Urothelium cell line (cell line): ENCODE data around the gene RAD18.

Source experiments
- DNase-seq: peaks from one replicate; pipeline ENCODE4 v3.0.0; 2011; ENCODE audit warnings: low spot score, mixed read lengths
- FAIRE-seq: peaks from 2 replicates; lab custom pipeline; 2011; peaks lifted over from hg19 to GRCh38; lab: Jason Lieb, UNC

RAD18 gene

GRCh38 chr3:8869613-8870012 is 93.7 kb downstream of the RAD18 start:
- DNase-seq = peak; percentile 93
- FAIRE-seq = no peak

- no peak for DNase-seq
Measured at GRCh38 chr3:8868996-8869395, 94.3 kb downstream of the RAD18 start.

GRCh38 chr3:8867646-8868045 is 95.6 kb downstream of the RAD18 start:
- DNase-seq (no peak), FAIRE-seq (no peak)

More at GRCh38 chr3:8868996-8869395, 94.3 kb downstream of the RAD18 start:
- FAIRE-seq = no peak

GRCh38 chr3:8865697-8866096 is 97.6 kb downstream of the RAD18 start:
- peak; percentile 88 for FAIRE-seq

GRCh38 chr3:8864402-8865350 is 98.6 kb downstream of the RAD18 start:
- FAIRE-seq (no peak), DNase-seq (no peak)

More at GRCh38 chr3:8865697-8866096, 97.6 kb downstream of the RAD18 start:
- DNase-seq = no peak

- no peak for FAIRE-seq
- no peak for DNase-seq
Measured at GRCh38 chr3:8863891-8864290, 99.4 kb downstream of the RAD18 start.

GRCh38 chr3:8857720-8858367 is 105.4 kb downstream of the RAD18 start:
- no peak for FAIRE-seq

GRCh38 chr3:8856721-8857120 is 106.6 kb downstream of the RAD18 start:
- no peak for DNase-seq
- FAIRE-seq = no peak

More at GRCh38 chr3:8857720-8858367, 105.4 kb downstream of the RAD18 start:
- DNase-seq = no peak

GRCh38 chr3:8856071-8856470 is 107.2 kb downstream of the RAD18 start:
- FAIRE-seq (no peak), DNase-seq (no peak)

- DNase-seq (no peak), FAIRE-seq (no peak)
Measured at GRCh38 chr3:8854656-8855055, 108.6 kb downstream of the RAD18 start.

- FAIRE-seq (no peak), DNase-seq (no peak)
Measured at GRCh38 chr3:8853081-8853480, 110.2 kb downstream of the RAD18 start.

- DNase-seq (no peak), FAIRE-seq (no peak)
Measured at GRCh38 chr3:8852511-8852910, 110.8 kb downstream of the RAD18 start.

GRCh38 chr3:8851703-8852102 is 111.6 kb downstream of the RAD18 start:
- no peak for FAIRE-seq
- DNase-seq = peak; percentile 41

GRCh38 chr3:8848696-8849131 is 114.6 kb downstream of the RAD18 start:
- no peak for DNase-seq
- FAIRE-seq = no peak

GRCh38 chr3:8847317-8847716 is 116.0 kb downstream of the RAD18 start:
- no peak for DNase-seq
- no peak for FAIRE-seq

GRCh38 chr3:8846176-8846575 is 117.1 kb downstream of the RAD18 start:
- DNase-seq = peak; percentile 26
- no peak for FAIRE-seq

- DNase-seq = peak; percentile 80
- FAIRE-seq = peak; percentile 58
Measured at GRCh38 chr3:8845641-8846040, 117.6 kb downstream of the RAD18 start.

- DNase-seq (no peak), FAIRE-seq (no peak)
Measured at GRCh38 chr3:8843347-8843746, 119.9 kb downstream of the RAD18 start.

GRCh38 chr3:8842293-8842692 is 121.0 kb downstream of the RAD18 start:
- FAIRE-seq = no peak
- DNase-seq = no peak

GRCh38 chr3:8841472-8841871 is 121.8 kb downstream of the RAD18 start:
- DNase-seq (no peak), FAIRE-seq (no peak)

- DNase-seq (peak; percentile 58), FAIRE-seq (no peak)
Measured at GRCh38 chr3:8840556-8840955, 122.7 kb downstream of the RAD18 start.
